ENCODE measurements around the gene ADAM15.

ADAM15 gene

DNA sequence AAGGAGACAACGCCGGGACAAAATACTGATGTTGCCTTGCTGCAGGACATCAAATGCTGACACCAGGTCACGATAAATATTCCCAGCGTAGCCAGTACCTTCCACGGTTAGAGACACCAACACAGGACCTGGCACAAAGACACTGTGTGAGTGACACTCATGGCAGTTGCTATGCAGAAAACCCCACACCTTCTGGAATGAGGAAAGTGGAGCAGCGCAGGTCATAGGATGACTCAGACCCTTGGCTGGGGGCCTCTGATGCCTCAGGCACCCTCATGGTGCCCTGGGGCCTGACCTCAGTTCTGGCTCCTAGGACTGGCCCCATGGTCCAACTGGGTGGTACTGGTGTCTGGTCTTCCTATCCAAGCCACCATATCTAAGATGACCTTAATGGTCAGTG, 24.5 kb upstream of the ADAM15 start:
- H3K27me3 ChIP-seq (ENCODE audit: control insufficient read depth, low read length), result peaks cover 16% of the 10 kb centered on the region
- TF ChIP-seq, protein P1, sequence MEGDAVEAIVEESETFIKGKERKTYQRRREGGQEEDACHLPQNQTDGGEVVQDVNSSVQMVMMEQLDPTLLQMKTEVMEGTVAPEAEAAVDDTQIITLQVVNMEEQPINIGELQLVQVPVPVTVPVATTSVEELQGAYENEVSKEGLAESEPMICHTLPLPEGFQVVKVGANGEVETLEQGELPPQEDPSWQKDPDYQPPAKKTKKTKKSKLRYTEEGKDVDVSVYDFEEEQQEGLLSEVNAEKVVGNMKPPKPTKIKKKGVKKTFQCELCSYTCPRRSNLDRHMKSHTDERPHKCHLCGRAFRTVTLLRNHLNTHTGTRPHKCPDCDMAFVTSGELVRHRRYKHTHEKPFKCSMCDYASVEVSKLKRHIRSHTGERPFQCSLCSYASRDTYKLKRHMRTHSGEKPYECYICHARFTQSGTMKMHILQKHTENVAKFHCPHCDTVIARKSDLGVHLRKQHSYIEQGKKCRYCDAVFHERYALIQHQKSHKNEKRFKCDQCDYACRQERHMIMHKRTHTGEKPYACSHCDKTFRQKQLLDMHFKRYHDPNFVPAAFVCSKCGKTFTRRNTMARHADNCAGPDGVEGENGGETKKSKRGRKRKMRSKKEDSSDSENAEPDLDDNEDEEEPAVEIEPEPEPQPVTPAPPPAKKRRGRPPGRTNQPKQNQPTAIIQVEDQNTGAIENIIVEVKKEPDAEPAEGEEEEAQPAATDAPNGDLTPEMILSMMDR (IDR thresholded peaks at IDR 0.05; ENCODE audit: low read depth, low read length, poor library complexity, severe bottlenecking), result no peak
- TF ChIP-seq EZH2phosphoT487 (IDR thresholded peaks at IDR 0.05; ENCODE audit: borderline replicate concordance, low read length), result no peak
- no peaks in the 10 kb centered on the region for H4K20me1 ChIP-seq (ENCODE audit: control insufficient read depth, insufficient read depth, low read depth, low read length)
- no peaks in the 10 kb centered on the region for H3K9me3 ChIP-seq (ENCODE audit: control insufficient read depth, insufficient read depth, low read length)
- H3K4me3 ChIP-seq (ENCODE audit: low read length), result no peak overlapping the region
- no peak overlapping the region for H3K4me2 ChIP-seq (ENCODE audit: low read length)
- H3K27ac ChIP-seq (ENCODE audit: low read depth, low read length), result no peak overlapping the region
- H3K9me2 ChIP-seq (replicated peaks; ENCODE audit: control insufficient read depth, low read length), result no peaks in the 10 kb centered on the region
- no peaks in the 10 kb centered on the region for H3K36me3 ChIP-seq (ENCODE audit: control insufficient read depth, low read length)
- H3K4me1 ChIP-seq (ENCODE audit: control insufficient read depth, low read length), result no peaks in the 10 kb centered on the region
- no peaks in the 10 kb centered on the region for H3F3A ChIP-seq (ENCODE audit: control insufficient read depth, insufficient read depth)
- H3K79me2 ChIP-seq (ENCODE audit: control insufficient read depth, low read length), result no peaks in the 10 kb centered on the region

DNA sequence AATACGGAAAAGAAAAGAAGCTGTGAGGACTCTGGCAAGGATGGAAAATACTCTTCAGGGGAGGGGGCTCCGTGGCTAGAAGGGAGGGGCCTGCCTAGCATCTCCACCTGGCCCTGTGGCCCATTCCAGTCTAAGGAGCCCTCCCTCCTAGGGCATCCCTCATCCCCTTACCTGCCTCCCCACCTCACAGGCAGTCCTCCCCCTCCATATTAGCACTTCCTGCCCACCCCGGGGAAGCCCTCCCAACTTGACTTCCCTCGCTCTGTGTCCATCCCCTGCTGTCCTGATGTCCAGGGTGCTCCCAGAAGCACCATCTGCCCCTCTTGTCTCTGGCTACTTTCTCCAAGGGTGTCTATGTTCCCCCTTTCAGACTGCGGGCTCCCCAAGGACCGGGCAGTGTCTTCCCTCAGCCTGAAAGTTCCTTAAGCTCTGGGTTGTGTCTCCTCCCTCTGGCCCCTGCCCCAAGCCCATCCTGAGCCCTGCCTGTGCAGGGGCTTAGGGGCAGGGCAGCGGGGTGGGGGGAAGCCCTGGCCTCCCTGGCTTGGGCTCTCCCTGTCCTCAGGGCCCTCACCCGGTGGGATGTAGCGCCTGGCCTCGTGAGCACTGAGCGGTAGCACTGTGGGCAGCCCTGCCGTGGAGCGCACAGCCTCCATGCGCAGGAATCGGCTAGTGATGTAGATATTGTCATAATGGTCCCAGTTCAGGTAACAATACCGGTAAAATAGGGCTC, 21.4 kb upstream of the ADAM15 start:
- no peaks in the 10 kb centered on the region for H4K20me1 ChIP-seq (ENCODE audit: control insufficient read depth, insufficient read depth, low read depth, low read length)
- no peaks in the 10 kb centered on the region for H3F3A ChIP-seq (ENCODE audit: control insufficient read depth, insufficient read depth)
- peaks cover 11% of the 10 kb centered on the region for H3K27me3 ChIP-seq (ENCODE audit: control insufficient read depth, low read length)
- H3K4me3 ChIP-seq (ENCODE audit: low read length), result no peak overlapping the region
- H3K4me1 ChIP-seq (ENCODE audit: control insufficient read depth, low read length), result no peaks in the 10 kb centered on the region
- H3K79me2 ChIP-seq (ENCODE audit: control insufficient read depth, low read length), result no peaks in the 10 kb centered on the region
- no peak overlapping the region for H3K4me2 ChIP-seq (ENCODE audit: low read length)
- no peak overlapping the region for H3K27ac ChIP-seq (ENCODE audit: low read depth, low read length)
- TF ChIP-seq EZH2phosphoT487 (IDR thresholded peaks at IDR 0.05; ENCODE audit: borderline replicate concordance, low read length), result no peak
- TF ChIP-seq, protein P1 (IDR thresholded peaks at IDR 0.05; ENCODE audit: low read depth, low read length, poor library complexity, severe bottlenecking), result no peak
- no peaks in the 10 kb centered on the region for H3K9me3 ChIP-seq (ENCODE audit: control insufficient read depth, insufficient read depth, low read length)
- no peaks in the 10 kb centered on the region for H3K36me3 ChIP-seq (ENCODE audit: control insufficient read depth, low read length)
- H3K9me2 ChIP-seq (replicated peaks; ENCODE audit: control insufficient read depth, low read length), result no peaks in the 10 kb centered on the region

DNA sequence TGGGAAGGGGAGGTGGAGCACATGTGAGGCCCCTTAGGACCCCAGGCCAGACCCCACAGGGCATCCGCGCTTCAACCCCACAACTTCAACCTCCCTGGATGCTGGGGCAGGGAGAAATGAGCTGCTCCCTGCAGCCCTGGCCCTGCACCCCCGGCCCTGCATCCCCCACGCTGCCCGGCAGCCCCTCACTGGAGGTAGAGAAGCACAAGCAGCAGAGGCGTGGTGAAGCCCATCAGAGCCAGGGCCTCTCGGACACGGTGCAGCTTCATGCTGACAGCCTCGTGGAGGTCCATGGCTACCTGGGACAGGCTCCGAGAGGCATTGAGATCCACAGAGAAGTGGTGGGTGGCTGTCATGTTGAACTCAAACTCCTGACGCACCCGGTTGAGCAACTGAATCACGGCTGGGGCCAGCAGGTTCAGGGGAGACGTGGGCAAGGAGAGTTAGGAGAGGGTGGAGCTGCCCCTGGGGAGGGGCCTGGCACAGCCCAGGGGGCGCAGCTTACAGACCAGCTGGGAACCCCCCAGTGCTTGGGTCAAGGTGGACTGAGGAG, 20.8 kb upstream of the ADAM15 start:
- Histone ChIP-seq H3K27me3 (ENCODE audit: control insufficient read depth, low read length) (peaks cover 13% of the 10 kb centered on the region), H3K4me3 (ENCODE audit: low read length) (no peak overlapping the region), H3F3A (ENCODE audit: control insufficient read depth, insufficient read depth) (no peaks in the 10 kb centered on the region), H3K27ac (ENCODE audit: low read depth, low read length) (no peak overlapping the region), H3K36me3 (ENCODE audit: control insufficient read depth, low read length) (no peaks in the 10 kb centered on the region), H3K4me2 (ENCODE audit: low read length) (no peak overlapping the region), H3K4me1 (ENCODE audit: control insufficient read depth, low read length) (no peaks in the 10 kb centered on the region), H3K79me2 (ENCODE audit: control insufficient read depth, low read length) (no peaks in the 10 kb centered on the region), H4K20me1 (ENCODE audit: control insufficient read depth, insufficient read depth, low read depth, low read length) (no peaks in the 10 kb centered on the region), H3K9me3 (ENCODE audit: control insufficient read depth, insufficient read depth, low read length) (no peaks in the 10 kb centered on the region), H3K9me2 (replicated peaks; ENCODE audit: control insufficient read depth, low read length) (no peaks in the 10 kb centered on the region)
- no peak for TF ChIP-seq EZH2phosphoT487 (IDR thresholded peaks at IDR 0.05; ENCODE audit: borderline replicate concordance, low read length)
- TF ChIP-seq, protein P1 (IDR thresholded peaks at IDR 0.05; ENCODE audit: low read depth, low read length, poor library complexity, severe bottlenecking), result no peak

Data from DOHH2 (cell line).